ENCODE results near the gene LRRC63. TPM values are rescaled to one million over a fixed set of nuclear protein-coding genes. Genes with fewer than 3 reads are reported as not detected.

LRRC63 gene
- total and polyA plus RNA-seq, 2 of the 4 experiments (the other 2 are of a cell fraction): not detected

DNA sequence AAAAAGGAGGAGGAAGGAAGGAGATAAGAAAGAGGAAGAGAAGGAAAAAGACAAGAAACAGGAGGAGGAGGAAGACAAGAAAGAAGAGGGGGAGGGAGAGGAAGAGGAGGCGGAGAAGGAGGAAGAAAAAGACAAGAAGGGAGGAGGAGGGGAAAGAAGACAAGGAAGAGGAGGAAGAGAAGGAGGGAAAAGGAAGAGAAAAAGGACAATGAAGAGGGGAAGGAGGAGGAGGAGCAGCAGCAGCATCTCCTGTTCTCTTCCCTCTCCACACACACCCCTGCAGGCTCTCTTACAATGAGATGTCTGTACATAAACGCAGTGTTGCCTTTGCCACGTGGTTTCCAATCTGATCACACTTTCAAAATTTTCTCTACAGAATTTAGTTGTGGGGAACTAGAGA, 108.7 kb downstream of the LRRC63 start:
- H3K9me1 ChIP-seq (ENCODE audit: insufficient read depth, low read length): no peaks in the 10 kb centered on the region
- no peak overlapping the region for H2AFZ ChIP-seq (replicated peaks; ENCODE audit: low read length, poor library complexity)
- no CpG with 5 or more reads among the region's 3 CpGs for WGBS, 2 experiments (ENCODE audit: extremely low coverage in 2 of 2, insufficient read length in 1 of 2)
- H2BK20ac ChIP-seq (ENCODE audit: low read depth, low read length): no peak overlapping the region
- H4K20me1 ChIP-seq (ENCODE audit: insufficient read depth, low read length): no peaks in the 10 kb centered on the region
- H2BK5ac ChIP-seq (ENCODE audit: low read depth, low read length, poor library complexity, severe bottlenecking): no peak overlapping the region
- H3K23ac ChIP-seq (ENCODE audit: low read depth, low read length): no peak overlapping the region
- ChIA-PET CTCF (no interaction called here), POLR2A (ENCODE audit: unreplicated experiment) (no interaction called here)
- TF ChIP-seq RFX5 (IDR thresholded peaks at IDR 0.05; ENCODE audit: low read depth, low read length) (no peak), CHD1 (IDR thresholded peaks at IDR 0.05; ENCODE audit: low read depth, low read length) (no peak), MAZ (IDR thresholded peaks at IDR 0.05; ENCODE audit: borderline replicate concordance, low read depth, low read length) (no peak), NFE2L2 (IDR thresholded peaks at IDR 0.05; ENCODE audit: low read depth, low read length) (no peak), MAFK (IDR thresholded peaks at IDR 0.05; ENCODE audit: low read depth, low read length) (no peak), CEBPB (IDR thresholded peaks at IDR 0.05; ENCODE audit: low read depth, low read length) (no peak), RCOR1 (IDR thresholded peaks at IDR 0.05; ENCODE audit: insufficient replicate concordance, low read length) (no peak), BHLHE40 (IDR thresholded peaks at IDR 0.05; ENCODE audit: low read depth, low read length) (no peak), SMC3 (IDR thresholded peaks at IDR 0.05; ENCODE audit: low read depth, low read length) (no peak), POLR2A (IDR thresholded peaks at IDR 0.05; ENCODE audit: low read depth, low read length) (no peak)
- TF ChIP-seq, protein P1, sequence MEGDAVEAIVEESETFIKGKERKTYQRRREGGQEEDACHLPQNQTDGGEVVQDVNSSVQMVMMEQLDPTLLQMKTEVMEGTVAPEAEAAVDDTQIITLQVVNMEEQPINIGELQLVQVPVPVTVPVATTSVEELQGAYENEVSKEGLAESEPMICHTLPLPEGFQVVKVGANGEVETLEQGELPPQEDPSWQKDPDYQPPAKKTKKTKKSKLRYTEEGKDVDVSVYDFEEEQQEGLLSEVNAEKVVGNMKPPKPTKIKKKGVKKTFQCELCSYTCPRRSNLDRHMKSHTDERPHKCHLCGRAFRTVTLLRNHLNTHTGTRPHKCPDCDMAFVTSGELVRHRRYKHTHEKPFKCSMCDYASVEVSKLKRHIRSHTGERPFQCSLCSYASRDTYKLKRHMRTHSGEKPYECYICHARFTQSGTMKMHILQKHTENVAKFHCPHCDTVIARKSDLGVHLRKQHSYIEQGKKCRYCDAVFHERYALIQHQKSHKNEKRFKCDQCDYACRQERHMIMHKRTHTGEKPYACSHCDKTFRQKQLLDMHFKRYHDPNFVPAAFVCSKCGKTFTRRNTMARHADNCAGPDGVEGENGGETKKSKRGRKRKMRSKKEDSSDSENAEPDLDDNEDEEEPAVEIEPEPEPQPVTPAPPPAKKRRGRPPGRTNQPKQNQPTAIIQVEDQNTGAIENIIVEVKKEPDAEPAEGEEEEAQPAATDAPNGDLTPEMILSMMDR (conservative IDR thresholded peaks at IDR 0.05; ENCODE audit: low read depth, low read length): no peak
- TF ChIP-seq, protein P2, sequence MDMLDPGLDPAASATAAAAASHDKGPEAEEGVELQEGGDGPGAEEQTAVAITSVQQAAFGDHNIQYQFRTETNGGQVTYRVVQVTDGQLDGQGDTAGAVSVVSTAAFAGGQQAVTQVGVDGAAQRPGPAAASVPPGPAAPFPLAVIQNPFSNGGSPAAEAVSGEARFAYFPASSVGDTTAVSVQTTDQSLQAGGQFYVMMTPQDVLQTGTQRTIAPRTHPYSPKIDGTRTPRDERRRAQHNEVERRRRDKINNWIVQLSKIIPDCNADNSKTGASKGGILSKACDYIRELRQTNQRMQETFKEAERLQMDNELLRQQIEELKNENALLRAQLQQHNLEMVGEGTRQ (IDR thresholded peaks at IDR 0.05; ENCODE audit: low read depth, low read length): no peak
- H3K56ac ChIP-seq (ENCODE audit: extremely low read depth, insufficient read depth, low read length): no peak overlapping the region
- in situ Hi-C loops (cut with MboI; ENCODE audit: low sequenced_read_pairs): no loop called here
- ATAC-seq (ENCODE audit: low read depth) (no peak), DNase-seq (no peak)
- no peak overlapping the region for H3K4me3 ChIP-seq (ENCODE audit: insufficient read depth, low read depth, low read length)
- no peak overlapping the region for H2AK9ac ChIP-seq (replicated peaks; ENCODE audit: low read depth, low read length, poor library complexity)
- no peak overlapping the region for H2BK15ac ChIP-seq (ENCODE audit: low read depth, low read length)
- H3K36me3 ChIP-seq (ENCODE audit: control insufficient read depth, insufficient read depth, low read length): no peaks in the 10 kb centered on the region
- H2AK5ac ChIP-seq (ENCODE audit: low read depth, low read length): no peak overlapping the region
- no peak overlapping the region for H4K91ac ChIP-seq (ENCODE audit: insufficient read depth, low read depth, low read length)
- H4K8ac ChIP-seq (ENCODE audit: low read depth in 2 of 2, low read length in 2 of 2): no peak overlapping the region
- H3K27ac ChIP-seq (ENCODE audit: insufficient read depth, low read length): no peak overlapping the region
- no peak overlapping the region for H3K18ac ChIP-seq (ENCODE audit: low read depth, low read length)
- H3K9ac ChIP-seq (ENCODE audit: low read depth, low read length): no peak overlapping the region
- H2BK120ac ChIP-seq (ENCODE audit: low read depth, low read length): no peak overlapping the region
- dilution Hi-C loops (cut with HindIII; ENCODE audit: low sequenced_read_pairs, unreplicated experiment): no loop called here
- BruUV-seq (replicated peaks): no TSS peak
- no peaks in the 10 kb centered on the region for H3K9me3 ChIP-seq (ENCODE audit: control insufficient read depth, insufficient read depth, low read length)
- no peaks in the 10 kb centered on the region for H3K79me1 ChIP-seq (ENCODE audit: low read depth in 1 of 2, low read length in 2 of 2)
- H3K14ac ChIP-seq (replicated peaks; ENCODE audit: low read depth, low read length): no peak overlapping the region
- H4K5ac ChIP-seq (ENCODE audit: low read depth, low read length): no peak overlapping the region
- no peak overlapping the region for H3K4ac ChIP-seq (ENCODE audit: low read depth, low read length)
- H3K4me2 ChIP-seq (ENCODE audit: low read depth, low read length): no peak overlapping the region
- H3K27me3 ChIP-seq (ENCODE audit: control insufficient read depth, insufficient read depth, low read length): peaks cover 6% of the 10 kb centered on the region; the same call in 1 of the 2 replicates
- no peaks in the 10 kb centered on the region for H3K4me1 ChIP-seq (ENCODE audit: control insufficient read depth, insufficient read depth, low read length)
- intact Hi-C loops (cut with micrococcal nuclease): no loop called here
